GM18873 (cell line): Measurements from ENCODE around the gene KCNK3.

ENCODE experiments used
- ATAC-seq: cut with Tn5 transposase; IDR thresholded peaks from one replicate; pipeline ENCODE4 v1.9.1; 2021; ENCODE audit warnings: mild to moderate bottlenecking, moderate library complexity, moderate number of reproducible peaks; ENCODE audit not compliant: unreplicated experiment, low FRiP score

KCNK3 gene

GRCh38 chr2:26685989-26686839 is 6.3 kb upstream of the KCNK3 start:
- no peak for ATAC-seq

- no peak for ATAC-seq
Observed at GRCh38 chr2:26687328-26687727, 5.2 kb upstream of the KCNK3 start.

DNA sequence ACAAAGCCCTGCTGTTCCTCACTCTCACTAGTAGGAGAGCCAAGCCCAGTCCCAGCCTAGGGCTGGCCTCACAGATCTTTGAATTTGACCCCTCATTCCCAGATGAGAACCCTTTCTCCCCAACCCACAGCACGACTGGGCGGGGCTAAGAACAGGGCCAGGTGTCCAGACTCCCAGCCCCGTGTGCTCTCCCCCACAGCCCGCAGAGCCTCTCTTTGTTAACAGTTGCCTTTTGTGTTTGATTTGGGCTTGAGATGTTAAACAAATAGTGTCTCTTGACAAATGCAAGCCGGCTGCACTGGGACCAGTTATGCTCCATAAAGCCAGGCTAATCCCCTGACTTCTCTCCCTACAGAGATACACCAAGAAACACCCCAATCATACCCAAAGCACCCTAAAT is 4.7 kb upstream of the KCNK3 start:
- no peak for ATAC-seq

DNA sequence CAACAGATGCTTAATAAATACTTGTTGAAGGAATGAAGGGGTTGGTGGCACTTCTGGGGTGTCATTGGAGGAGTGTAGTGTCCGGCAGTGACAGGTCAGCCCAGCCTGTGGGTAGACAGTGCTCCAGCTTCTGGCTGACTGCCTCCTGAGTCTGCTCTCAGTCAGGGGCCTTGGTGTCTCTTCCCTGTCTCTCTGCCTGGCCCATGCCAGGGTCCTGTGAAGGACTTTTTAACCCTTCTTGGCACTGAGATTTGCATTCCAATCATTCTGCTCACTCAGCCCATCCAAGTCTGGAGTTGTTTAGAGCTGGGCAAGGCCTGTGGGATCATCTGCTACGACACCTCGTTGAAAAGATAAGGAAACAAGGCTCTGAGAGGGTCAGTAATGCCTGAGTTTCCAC is 1.4 kb upstream of the KCNK3 start:
- ATAC-seq: no peak

DNA sequence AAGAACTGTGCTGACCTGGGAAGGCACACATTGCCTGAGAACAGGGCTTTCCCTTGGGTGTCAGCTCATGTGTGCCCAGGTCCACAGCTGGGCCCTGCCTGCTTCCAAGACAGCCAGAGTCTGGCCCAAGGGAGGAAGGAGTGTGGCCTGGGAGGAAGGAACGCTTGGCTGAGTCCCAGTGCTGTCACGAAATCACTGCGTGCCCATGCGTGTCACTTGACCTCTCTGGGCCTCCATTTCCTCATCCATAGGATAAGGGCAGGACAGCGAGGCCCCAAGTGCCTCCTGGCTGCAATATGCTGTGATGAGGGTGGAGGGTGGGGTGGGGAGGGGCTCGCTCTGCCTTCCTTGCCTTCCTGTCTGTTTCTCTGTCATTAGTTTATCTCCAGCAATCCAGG is 642 bp upstream of the KCNK3 start:
- ATAC-seq: no peak

- ATAC-seq: no peak
Observed at GRCh38 chr2:26692897-26693849, 651 bp downstream of the KCNK3 start.

DNA sequence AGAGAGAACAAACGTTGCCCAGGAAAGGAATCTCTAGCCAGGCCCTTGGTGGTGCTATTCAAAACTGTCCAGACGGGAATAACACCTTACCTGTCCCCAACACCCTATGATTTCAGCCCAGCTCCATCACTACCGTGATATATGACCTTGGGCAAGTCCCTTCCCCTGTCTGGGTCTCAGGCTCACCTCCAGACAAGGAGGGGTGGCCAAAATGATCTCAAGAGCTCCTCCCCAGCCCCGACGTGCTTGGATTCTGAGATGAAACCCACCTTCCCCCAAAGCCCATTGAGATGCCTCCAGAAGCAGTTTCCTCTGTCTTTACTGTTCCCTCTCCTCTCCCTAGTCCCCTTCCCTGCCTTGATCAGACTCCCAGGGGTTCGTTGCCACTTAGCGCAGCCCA is 1.5 kb downstream of the KCNK3 start:
- ATAC-seq: no peak

GRCh38 chr2:26696351-26696816 is 3.9 kb downstream of the KCNK3 start:
- no peak for ATAC-seq

GRCh38 chr2:26697425-26697824 is 4.9 kb downstream of the KCNK3 start:
- no peak for ATAC-seq

DNA sequence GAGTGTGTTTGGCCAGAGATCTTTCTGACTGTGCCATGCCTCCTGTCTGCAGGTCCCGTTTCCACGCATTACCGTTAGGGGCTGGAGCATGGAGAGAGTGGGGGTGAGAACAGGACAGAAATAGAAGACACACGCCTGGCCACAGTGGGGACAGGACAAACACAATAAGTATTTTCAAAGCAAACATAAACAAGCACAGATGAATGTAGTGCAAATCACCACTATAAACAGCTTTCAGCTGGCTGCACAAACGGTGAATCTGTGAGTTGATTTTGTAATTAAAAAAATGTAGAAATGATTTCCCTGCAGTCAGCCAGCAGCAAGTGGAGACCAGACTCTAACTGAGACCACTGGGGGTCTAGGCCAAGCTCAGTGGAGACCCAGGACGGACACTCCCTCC is 6.8 kb downstream of the KCNK3 start:
- no peak for ATAC-seq

DNA sequence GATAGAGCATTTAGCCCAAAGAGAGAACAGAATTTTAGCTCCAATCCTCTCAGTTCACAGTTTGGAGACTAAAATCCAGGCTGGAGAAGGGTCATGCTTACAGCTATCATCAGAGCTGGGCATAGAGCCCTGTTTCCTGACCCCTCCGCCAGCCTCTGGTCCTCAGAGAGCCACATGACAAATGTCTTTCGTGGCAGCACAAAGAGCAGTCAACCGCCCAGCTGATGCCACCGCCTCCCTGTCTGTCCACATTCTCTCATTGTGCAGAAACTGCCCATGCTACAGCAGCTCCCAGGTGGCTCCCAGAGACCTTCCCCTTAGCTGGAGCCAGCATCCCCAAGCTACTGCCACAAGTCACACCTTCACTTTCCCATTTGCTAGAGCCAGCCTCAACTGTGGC is 7.6 kb downstream of the KCNK3 start:
- ATAC-seq: no peak

DNA sequence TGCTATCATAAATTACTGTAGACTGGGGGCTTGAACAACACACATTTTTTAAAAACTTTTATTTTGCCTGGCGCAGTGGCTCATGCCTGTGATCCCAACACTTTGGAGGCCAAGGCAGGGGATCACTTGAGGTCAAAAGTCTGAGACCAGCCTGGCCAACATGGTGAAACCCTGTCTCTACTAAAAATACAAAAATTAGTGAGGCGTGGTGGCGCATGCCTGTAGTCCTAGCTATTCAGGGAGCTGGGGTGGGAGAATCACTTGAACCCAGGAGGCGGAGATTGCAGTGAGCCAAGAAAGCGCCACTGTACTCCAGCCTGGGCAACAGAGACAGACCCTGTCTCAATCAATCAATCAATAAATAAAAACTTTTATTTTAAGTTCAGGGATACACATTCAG is 9.1 kb downstream of the KCNK3 start:
- ATAC-seq: no peak

- no peak for ATAC-seq
Observed at GRCh38 chr2:26702025-26702424, 9.5 kb downstream of the KCNK3 start.

- no peak for ATAC-seq
Observed at GRCh38 chr2:26704441-26704977, 12.0 kb downstream of the KCNK3 start.

DNA sequence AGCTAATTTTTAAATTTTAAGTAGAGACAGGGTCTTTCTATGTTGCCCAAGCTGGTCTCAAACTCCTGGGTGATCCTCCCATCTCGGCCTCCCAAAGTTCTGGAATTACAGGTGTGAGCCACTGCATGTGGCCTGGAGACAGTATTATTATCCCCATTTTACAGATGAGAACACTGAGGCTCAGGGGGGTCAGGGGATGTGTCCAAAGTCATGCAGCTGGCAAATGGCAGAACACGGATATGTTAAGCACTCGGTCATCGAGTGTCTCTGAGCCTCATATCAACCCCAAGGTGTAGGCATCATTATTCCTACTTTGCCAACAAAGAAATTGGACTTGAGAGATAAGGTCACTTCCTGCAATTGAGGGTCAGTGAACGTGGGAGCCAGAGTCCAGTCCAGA is 12.6 kb downstream of the KCNK3 start:
- ATAC-seq: no peak

DNA sequence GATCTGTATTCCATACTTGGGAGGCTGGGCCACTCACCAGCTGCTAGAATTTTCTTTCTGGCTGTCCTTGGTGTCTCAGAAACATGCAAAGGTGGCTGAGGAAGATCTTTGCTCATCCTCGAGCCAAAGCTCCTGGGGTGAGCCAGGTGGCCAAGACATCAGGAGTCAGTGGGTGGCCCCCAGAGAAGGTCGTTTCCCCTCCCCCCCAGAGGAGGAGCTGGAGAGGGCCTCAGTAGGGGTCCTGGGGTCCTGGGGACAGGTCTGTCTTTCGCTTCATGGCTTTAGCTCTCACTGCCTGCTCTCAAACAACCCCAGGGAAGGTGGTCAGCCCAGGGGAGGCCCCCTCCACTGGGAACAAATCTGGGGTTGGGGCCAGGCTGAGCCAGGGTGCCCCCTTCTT is 13.6 kb downstream of the KCNK3 start:
- no peak for ATAC-seq

DNA sequence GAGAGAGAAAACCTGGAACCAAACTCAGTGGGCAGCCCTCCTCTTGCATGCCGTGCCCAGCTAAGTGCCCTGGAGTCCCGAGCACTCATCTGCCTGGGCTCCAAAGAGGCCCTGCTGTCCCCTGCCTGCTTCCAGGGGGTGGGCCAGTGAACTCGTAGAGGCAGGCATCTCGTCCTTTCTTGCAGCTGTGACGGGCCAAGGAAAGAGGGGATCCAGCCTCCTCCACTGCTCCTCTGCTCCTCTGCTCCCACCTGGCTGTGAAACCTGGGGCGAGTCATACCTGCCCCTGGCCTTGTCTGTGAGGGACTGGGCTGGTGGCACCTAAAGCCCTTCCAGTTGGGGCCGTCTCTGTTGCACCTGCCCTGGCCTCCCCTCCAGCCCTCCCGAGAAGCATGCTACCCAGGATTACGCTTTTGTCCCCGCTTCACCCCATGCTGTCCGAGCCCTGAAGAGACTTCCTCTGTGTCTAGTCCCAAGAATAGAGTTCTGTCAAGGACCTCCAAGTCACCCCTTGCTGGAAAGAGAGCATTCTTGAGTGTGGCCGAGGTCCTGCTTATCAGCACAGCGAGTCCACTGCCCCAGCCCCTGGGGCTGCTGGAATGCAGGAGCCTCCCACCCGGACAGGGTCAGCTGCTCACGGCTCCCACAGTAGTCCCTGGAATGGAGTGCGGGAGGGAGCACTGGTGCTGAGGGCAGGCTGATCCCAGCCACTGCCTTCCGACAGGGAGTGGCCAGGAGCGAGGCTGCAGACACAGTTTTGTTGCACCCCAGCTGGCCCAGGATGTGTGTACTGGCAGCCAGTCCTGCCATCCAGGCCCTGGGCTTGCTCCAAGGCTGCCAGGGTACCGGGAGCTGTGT is 14.3 kb downstream of the KCNK3 start:
- no peak for ATAC-seq

DNA sequence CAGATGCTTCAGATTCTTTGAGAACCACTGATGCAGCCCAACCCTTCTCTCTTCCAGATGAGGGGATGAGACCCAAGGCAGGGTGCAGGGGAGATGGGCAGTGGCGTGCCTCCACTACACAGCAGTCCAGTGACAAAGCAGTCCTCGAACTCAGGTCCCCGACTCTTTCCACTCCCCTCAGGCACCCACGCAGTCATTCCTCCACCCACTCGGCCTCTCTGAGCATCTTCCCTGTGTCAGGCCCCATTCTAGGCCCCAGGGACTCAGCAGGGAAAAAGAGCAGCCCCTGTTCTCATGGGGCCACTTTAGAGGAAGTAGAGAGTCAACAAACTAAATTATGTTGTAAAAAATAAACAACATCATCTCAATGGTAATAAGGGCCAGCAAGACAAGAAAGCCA is 15.2 kb downstream of the KCNK3 start:
- no peak for ATAC-seq

- no peak for ATAC-seq
Observed at GRCh38 chr2:26708457-26708856, 15.9 kb downstream of the KCNK3 start.
